Esophagus squamous epithelium (tissue), 5 donors: ENCODE measurements around the gene H19. TPM values are rescaled to one million over a fixed set of nuclear protein-coding genes. Genes with fewer than 3 reads are reported as not detected.

ENCODE experiments used
- DNase-seq: peaks from one replicate; lab custom pipeline; 2025; lab: John Stamatoyannopoulos, UW
- H3K27ac ChIP-seq, 4 donors: fragments of 200-600 bp; sonication (generic); one replicate each; pipeline ENCODE4 v1.5.1; 2016 to 2019; ENCODE audit warnings: mild to moderate bottlenecking in 1 of 4
- H3K27me3 ChIP-seq, 4 donors: fragments of 200-600 bp; sonication (generic); 1 replicate in 3 of 4; 2 replicates in 1 of 4; pipeline versions ENCODE4 v1.5.1 to v1.6.0; 2017 to 2021; ENCODE audit warnings: antibody characterized with exemption in 1 of 4
- H3K36me3 ChIP-seq, 3 donors: fragments of 200-600 bp; sonication (generic); one replicate each; pipeline ENCODE4 v1.5.1; 2016 to 2019
- H3K4me1 ChIP-seq, 3 donors: fragments of 200-600 bp; sonication (generic); one replicate each; pipeline ENCODE4 v1.5.1; 2017 to 2019
- H3K4me3 ChIP-seq, 4 donors: fragments of 200-600 bp; sonication (generic); 1 replicate in 3 of 4; 2 replicates in 1 of 4; pipeline ENCODE4 v1.5.1; 2016 to 2019; ENCODE audit warnings: mild to moderate bottlenecking in 2 of 4, moderate library complexity in 1 of 4
- H3K9me3 ChIP-seq, 3 donors: fragments of 200-600 bp; sonication (generic); one replicate each; pipeline ENCODE4 v1.5.1; 2016 to 2019
- POLR2A ChIP-seq, 4 donors: fragments of 450-650 bp; IDR thresholded peaks; one replicate each; pipeline ENCODE4 v1.6.1; 2017; ENCODE audit warnings: antibody characterized with exemption in 4 of 4, mild to moderate bottlenecking in 4 of 4, moderate library complexity in 3 of 4
- WGBS, 2 donors: methylation state at CpG; one replicate each; pipeline ENCODE4 v1.1.5; 2018; 5-methylcytosine and 5-hydroxymethylcytosine counted together
- intact Hi-C: fragments of 100-400 bp; cut with DNase I; formaldehyde crosslinking; loops from one replicate; pipeline ENCODE4 v1.15.0; 2022
- total RNA-seq, 4 donors: library from RNA; depleted of rRNA; stranded (reverse); fragments of >200 nt; gene quantifications; one replicate each; pipeline ENCODE4 v1.1.0, GENCODE V29; 2016
- TF ChIP-seq, protein P1 (sequence below), 6 experiments: fragments of 450-650 bp in 4 of 6; fragments of 200-600 bp in 2 of 6; sonication (generic) in 2 of 6; IDR thresholded peaks; one replicate each; pipeline ENCODE4 v1.5.1; 2016 to 2019; ENCODE audit warnings: antibody characterized with exemption in 6 of 6, mild to moderate bottlenecking in 4 of 6, moderate library complexity in 4 of 6
- donor health status: DM: yes; HTN: yes; CAD: no.

The H19 gene
- total RNA-seq, 4 donors from 2014 or later = 4.7 to 121 (median 47.8) TPM

DNA sequence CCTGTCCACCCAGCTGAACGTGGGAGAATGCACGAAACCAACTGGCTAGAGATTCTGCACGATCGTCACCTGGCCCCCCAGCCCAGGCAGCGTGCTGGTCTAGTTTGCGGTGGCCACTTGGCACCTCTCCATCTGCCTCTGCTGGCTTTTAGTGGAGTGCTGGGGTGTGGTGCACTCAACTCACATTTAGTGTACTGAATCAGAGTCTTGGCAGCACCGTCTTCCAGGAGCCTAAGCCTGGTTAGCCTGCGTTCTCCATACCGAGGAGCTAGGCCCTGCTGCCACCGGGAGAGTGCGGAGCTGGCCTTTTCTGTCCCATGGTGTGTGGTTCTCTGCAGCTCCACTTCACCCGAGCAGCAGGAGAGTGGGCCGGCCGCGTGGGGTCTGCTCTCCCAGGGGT, 47.7 kb downstream of the H19 start:
- Histone ChIP-seq H3K27me3 (no peaks in the 10 kb centered on the region), H3K4me3 (no peak overlapping the region), H3K27ac (no peak overlapping the region), H3K9me3 (no peaks in the 10 kb centered on the region), H3K4me1 (no peaks in the 10 kb centered on the region), H3K36me3 (no peaks in the 10 kb centered on the region)
- intact Hi-C loops = no loop called here
- TF ChIP-seq, protein P1, sequence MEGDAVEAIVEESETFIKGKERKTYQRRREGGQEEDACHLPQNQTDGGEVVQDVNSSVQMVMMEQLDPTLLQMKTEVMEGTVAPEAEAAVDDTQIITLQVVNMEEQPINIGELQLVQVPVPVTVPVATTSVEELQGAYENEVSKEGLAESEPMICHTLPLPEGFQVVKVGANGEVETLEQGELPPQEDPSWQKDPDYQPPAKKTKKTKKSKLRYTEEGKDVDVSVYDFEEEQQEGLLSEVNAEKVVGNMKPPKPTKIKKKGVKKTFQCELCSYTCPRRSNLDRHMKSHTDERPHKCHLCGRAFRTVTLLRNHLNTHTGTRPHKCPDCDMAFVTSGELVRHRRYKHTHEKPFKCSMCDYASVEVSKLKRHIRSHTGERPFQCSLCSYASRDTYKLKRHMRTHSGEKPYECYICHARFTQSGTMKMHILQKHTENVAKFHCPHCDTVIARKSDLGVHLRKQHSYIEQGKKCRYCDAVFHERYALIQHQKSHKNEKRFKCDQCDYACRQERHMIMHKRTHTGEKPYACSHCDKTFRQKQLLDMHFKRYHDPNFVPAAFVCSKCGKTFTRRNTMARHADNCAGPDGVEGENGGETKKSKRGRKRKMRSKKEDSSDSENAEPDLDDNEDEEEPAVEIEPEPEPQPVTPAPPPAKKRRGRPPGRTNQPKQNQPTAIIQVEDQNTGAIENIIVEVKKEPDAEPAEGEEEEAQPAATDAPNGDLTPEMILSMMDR (IDR thresholded peaks at IDR 0.05) = no peak
- TF ChIP-seq POLR2A (IDR thresholded peaks at IDR 0.05) = no peak
- no CpG with 5 or more reads among the region's 15 CpGs for WGBS, 2 donors
- DNase-seq = no peak

DNA sequence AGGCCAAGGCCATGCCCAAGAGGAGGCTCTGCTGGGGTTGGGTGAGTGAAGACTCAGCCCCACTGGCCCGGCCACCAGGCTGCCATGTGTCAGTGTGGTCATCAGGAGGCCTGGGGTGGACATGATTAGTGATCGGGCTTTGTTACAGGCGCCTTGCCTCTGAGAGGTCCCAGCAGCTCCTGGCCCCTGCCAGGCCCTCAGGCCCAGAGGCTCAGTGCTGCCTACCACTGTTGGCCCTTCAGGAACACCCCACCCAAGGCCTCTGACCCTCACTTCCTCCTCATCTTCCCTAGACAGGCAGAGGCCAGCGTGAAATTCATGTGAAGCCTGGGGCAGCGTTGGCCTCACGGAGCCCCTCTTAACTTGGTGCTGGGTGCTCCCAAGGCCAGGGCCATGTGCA, 48.3 kb downstream of the H19 start:
- H3K9me3 ChIP-seq = no peaks in the 10 kb centered on the region
- no peak for DNase-seq
- no peak overlapping the region for H3K27ac ChIP-seq
- no peak overlapping the region for H3K4me3 ChIP-seq
- no peaks in the 10 kb centered on the region for H3K36me3 ChIP-seq
- TF ChIP-seq, protein P1 (IDR thresholded peaks at IDR 0.05) = no peak
- H3K27me3 ChIP-seq = no peaks in the 10 kb centered on the region
- intact Hi-C loops = no loop called here
- H3K4me1 ChIP-seq = peaks cover 0 to 1% (median 0%) of the 10 kb centered on the region in 3 donors
- WGBS, 2 donors = no CpG with 5 or more reads among the region's 6 CpGs

DNA sequence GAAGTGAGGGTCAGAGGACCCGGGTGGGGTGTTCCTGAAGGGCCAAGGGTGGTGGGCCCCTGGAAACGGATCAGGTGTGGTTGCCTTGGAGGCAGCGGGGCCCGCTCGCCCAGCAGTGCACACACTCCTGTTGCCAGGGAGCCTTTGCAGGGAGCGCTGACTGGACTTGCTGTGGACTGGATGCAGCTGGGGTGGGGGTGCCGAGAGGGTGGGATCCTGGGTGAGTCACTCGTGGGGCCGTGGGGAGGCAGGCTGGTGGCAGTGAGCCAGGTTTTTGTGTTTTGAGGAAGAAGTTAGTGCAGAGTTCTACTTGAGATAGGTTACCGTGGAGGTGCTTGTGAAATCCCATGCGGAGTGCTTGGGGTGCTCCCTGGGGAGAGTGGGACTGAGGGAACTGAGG, 49.3 kb downstream of the H19 start:
- Histone ChIP-seq H3K4me1 (peaks cover 4 to 10% (median 5%) of the 10 kb centered on the region in 3 donors), H3K36me3 (no peaks in the 10 kb centered on the region), H3K9me3 (no peaks in the 10 kb centered on the region), H3K27ac (peak overlapping the region in 1 of 4 donors; percentile 50), H3K27me3 (no peaks in the 10 kb centered on the region), H3K4me3 (no peak overlapping the region)
- intact Hi-C loops = no loop called here
- no peak for DNase-seq
- WGBS, 2 donors = no CpG with 5 or more reads among the region's 11 CpGs
- no peak for TF ChIP-seq POLR2A (IDR thresholded peaks at IDR 0.05)
- TF ChIP-seq, protein P1 (IDR thresholded peaks at IDR 0.05) = no peak

DNA sequence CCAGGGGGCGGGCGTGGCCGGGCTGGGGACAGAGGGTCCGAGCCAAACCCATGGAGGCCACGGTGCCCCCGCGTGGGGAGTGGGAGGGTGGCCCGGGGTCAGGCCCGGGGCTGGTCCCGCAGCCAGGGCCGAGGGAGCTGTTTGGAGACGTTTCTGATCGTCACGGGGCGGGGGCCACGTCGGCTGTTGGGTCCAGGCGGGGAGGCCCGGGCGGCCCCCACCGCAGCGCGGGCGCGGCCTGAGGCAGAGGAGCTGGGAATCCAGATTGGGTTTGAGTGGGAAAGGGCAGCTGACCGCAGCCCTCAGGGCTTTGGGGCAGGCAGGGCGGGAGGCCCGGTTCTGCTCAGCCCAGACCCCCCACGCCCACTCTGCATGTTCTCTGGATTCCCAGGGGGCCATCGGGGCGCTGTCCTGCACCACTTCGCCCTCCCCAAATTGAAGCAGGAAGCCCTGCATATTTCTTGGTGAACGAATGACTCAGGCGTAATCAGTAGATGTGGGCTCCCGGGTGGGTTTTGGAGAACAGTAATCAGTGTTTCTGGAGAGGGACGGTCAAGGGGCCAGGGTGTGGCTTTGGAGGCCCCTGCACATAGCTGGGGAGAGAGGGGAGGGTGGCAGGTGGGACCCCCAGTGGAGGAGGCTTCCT, 49.9 kb downstream of the H19 start:
- intact Hi-C loops = no loop called here
- Histone ChIP-seq H3K27me3 (no peaks in the 10 kb centered on the region), H3K36me3 (no peaks in the 10 kb centered on the region), H3K4me3 (no peak overlapping the region), H3K4me1 (peaks cover 4 to 17% (median 5%) of the 10 kb centered on the region in 3 donors), H3K9me3 (no peaks in the 10 kb centered on the region), H3K27ac (no peak overlapping the region)
- DNase-seq = no peak
- no CpG with 5 or more reads among the region's 36 CpGs for WGBS, 2 donors
- no peak for TF ChIP-seq POLR2A (IDR thresholded peaks at IDR 0.05)
- TF ChIP-seq, protein P1 (IDR thresholded peaks at IDR 0.05) = no peak

DNA sequence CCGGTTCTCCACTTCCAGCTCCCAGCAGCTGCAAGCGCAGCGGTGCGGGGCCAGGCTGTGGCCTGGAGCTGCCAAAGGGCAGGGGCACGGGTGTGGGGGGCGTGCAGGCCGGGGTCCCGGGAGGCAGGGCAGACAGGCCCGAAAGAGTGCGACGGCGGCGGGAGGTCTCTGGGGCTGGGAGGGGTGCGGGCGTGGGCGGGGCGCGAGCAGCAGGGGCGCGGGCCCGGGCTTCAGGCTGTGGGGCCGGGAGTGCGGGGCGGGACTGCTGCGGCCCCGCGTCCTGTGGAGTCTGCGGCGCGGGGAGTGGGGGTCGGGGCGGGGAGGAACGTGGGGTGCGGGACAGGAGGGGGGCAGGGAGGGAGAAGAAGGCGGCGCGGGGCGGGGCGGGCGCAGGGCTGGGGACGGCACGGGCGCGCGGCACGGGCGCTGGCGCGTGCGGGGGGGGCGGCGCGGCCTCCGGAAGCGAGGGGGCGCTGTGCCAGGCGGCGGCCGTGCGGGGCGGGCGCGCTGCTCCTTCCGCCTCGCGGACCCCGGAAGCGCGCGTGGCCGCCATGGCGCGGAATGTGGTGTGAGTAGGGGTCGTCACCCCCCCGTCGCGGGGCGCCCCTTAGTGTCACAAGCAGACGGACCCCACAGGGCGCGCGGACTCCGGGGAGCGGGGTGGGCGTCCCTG, 50.7 kb downstream of the H19 start, which contains the start of gene MRPL23:
Gene MRPL23 (plus strand): TSS at position 521 of the 673 bp plus-strand sequence. CDS start 31 bp downstream, at position 552.
- TF ChIP-seq, protein P1 (IDR thresholded peaks at IDR 0.05) = no peak
- TF ChIP-seq POLR2A (IDR thresholded peaks at IDR 0.05) = no peak
- no peak for DNase-seq
- intact Hi-C loops = no loop called here
- no peak within 1 kb of the TSS for H3K4me3 ChIP-seq
- no CpG with 5 or more reads among the region's 85 CpGs for WGBS, 2 donors
- H3K9me3 ChIP-seq = no peaks in the 10 kb centered on the region
- no peaks in the 10 kb centered on the region for H3K27me3 ChIP-seq
- peaks cover 4 to 24% (median 5%) of the 10 kb centered on the region in 3 donors for H3K4me1 ChIP-seq
- no peaks in the 10 kb centered on the region for H3K36me3 ChIP-seq
- no peak within 1 kb of the TSS for H3K27ac ChIP-seq
